A549 treated with RU486 at 1 μM for 4 hours (cell line): Measurements from ENCODE around the gene ZNF239. TPM values are rescaled to one million over a fixed set of nuclear protein-coding genes. Genes with fewer than 3 reads are reported as not detected.

ENCODE experiments used
- total RNA-seq: library from RNA; stranded (reverse); fragments of 200-300 nt; extraction: Qiagen RNA extraction; gene quantifications from 5 replicates; pipeline ENCODE4 v1.2.3, GENCODE V29; 2022; ENCODE audit warnings: low read depth

Gene ZNF239
- total RNA-seq: 2.1 to 2.3 TPM (median 2.2 TPM) in 5 replicates

GRCh38 chr10:43574001-43574892, at the start of gene ZNF239:
ZNF239 (minus strand) TSS chr10:43574616; CDS start chr10:43558079, 16,537 bp downstream.

GRCh38 chr10:43606323-43607198, 32.1 kb upstream of the ZNF239 start, which contains the start of gene ZNF485:
ZNF485 (plus strand) TSS chr10:43606438; CDS start chr10:43607051, 613 bp downstream.

Other genes starting within 250 kb of the ZNF239 start
- gene FXYD4, start 203.0 kb downstream of the ZNF239 start, total RNA-seq: not detected in 5 replicates
- 290 to 342 TPM (median 327 TPM) in 5 replicates for gene HNRNPF, start 165.4 kb downstream of the ZNF239 start, total RNA-seq
- 6.1 to 8.9 TPM (median 7.4 TPM) in 5 replicates for gene ZNF487, start 137.5 kb downstream of the ZNF239 start, total RNA-seq
- 1.3 to 1.9 TPM (median 1.7 TPM) in 5 replicates for gene ZNF485, start 31.8 kb upstream of the ZNF239 start, total RNA-seq
- gene ZNF32, start 74.3 kb upstream of the ZNF239 start, total RNA-seq: 15.2 to 18.5 TPM (median 16.9 TPM) in 5 replicates